Thoracic aorta (tissue), 2 donors: ENCODE results near the gene HIF3A. TPM values are rescaled to one million over a fixed set of nuclear protein-coding genes. Genes with fewer than 3 reads are reported as not detected.

Experiments
- ATAC-seq: fragments of 150-250 bp; one replicate; pipeline ENCODE4 v1.8.0; 2017; ENCODE audit warnings: low read depth; ENCODE audit not compliant: insufficient number of reproducible peaks, low FRiP score
- DNase-seq: peaks from one replicate; pipeline ENCODE4 v3.0.0-alpha.2; 2020; ENCODE audit warnings: low spot score
- H3K27ac ChIP-seq, 2 donors: fragments of 200-600 bp; sonication (generic); 1 replicate in 1 of 2; 2 replicates in 1 of 2; pipeline ENCODE4 v1.5.1; 2016; ENCODE audit warnings: mild to moderate bottlenecking in 2 of 2, moderate library complexity in 2 of 2
- H3K27me3 ChIP-seq: fragments of 200-600 bp; sonication (generic); replicated peaks from 2 replicates; pipeline ENCODE4 v1.6.0; 2016; ENCODE audit warnings: mild to moderate bottlenecking; ENCODE audit not compliant: insufficient read depth
- H3K36me3 ChIP-seq: fragments of 200-600 bp; sonication (generic); one replicate; pipeline ENCODE4 v1.5.1; 2016
- H3K4me1 ChIP-seq, 2 donors: fragments of 200-600 bp; sonication (generic); 1 replicate in 1 of 2; 2 replicates in 1 of 2; pipeline versions ENCODE4 v1.5.1 to v1.6.0; 2016; ENCODE audit warnings: low read depth in 2 of 2, mild to moderate bottlenecking in 1 of 2; ENCODE audit not compliant: control insufficient read depth in 1 of 2
- H3K4me3 ChIP-seq: fragments of 200-600 bp; sonication (generic); 2 replicates; pipeline ENCODE4 v1.5.1; 2016; ENCODE audit warnings: mild to moderate bottlenecking
- H3K9me3 ChIP-seq: fragments of 200-600 bp; sonication (generic); 2 replicates; pipeline ENCODE4 v1.5.1; 2016
- total RNA-seq, 2 donors: library from RNA; depleted of rRNA; stranded (reverse); fragments of >200 nt; gene quantifications; one replicate each; pipeline versions ENCODE4 v1.1.0 to v1.2.3, GENCODE V29; 2016
- TF ChIP-seq, protein P1 (sequence below): fragments of 200-600 bp; sonication (generic); IDR thresholded peaks from one replicate; pipeline ENCODE4 v1.5.1; 2019; ENCODE audit warnings: antibody characterized with exemption

HIF3A gene
- total RNA-seq, 2 donors from 2014 or later = 85.6 to 189 TPM

DNA sequence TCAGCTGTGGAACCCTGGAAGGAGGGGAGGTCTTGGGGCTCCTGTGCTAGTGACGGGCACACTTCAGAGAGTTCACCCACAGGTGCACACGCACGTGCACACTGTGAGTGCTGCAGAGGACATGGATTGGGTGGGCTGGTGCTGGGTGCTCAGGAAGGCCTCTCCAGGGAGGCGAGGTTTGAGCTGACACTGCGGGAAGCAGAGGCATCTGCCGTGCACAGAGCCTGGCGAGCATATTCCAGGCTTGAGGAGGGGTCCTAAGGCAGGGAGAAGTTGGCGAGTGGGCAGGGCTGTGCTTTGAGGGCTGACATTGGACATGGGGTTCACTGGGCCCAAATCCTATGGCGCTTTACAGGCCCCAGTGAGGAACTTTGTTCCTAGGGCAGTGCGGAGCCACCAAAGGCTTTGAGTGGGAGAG, 90.9 kb downstream of the HIF3A start:
- TF ChIP-seq, protein P1, sequence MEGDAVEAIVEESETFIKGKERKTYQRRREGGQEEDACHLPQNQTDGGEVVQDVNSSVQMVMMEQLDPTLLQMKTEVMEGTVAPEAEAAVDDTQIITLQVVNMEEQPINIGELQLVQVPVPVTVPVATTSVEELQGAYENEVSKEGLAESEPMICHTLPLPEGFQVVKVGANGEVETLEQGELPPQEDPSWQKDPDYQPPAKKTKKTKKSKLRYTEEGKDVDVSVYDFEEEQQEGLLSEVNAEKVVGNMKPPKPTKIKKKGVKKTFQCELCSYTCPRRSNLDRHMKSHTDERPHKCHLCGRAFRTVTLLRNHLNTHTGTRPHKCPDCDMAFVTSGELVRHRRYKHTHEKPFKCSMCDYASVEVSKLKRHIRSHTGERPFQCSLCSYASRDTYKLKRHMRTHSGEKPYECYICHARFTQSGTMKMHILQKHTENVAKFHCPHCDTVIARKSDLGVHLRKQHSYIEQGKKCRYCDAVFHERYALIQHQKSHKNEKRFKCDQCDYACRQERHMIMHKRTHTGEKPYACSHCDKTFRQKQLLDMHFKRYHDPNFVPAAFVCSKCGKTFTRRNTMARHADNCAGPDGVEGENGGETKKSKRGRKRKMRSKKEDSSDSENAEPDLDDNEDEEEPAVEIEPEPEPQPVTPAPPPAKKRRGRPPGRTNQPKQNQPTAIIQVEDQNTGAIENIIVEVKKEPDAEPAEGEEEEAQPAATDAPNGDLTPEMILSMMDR = no peak
- peaks cover 43% of the 10 kb centered on the region for H3K36me3 ChIP-seq
- peaks cover 5 to 23% of the 10 kb centered on the region in 2 donors for H3K4me1 ChIP-seq
- H3K9me3 ChIP-seq = no peaks in the 10 kb centered on the region
- ATAC-seq = no peak
- H3K27ac ChIP-seq = no peak overlapping the region
- no peaks in the 10 kb centered on the region for H3K27me3 ChIP-seq
- no peak for DNase-seq
- no peak overlapping the region for H3K4me3 ChIP-seq

DNA sequence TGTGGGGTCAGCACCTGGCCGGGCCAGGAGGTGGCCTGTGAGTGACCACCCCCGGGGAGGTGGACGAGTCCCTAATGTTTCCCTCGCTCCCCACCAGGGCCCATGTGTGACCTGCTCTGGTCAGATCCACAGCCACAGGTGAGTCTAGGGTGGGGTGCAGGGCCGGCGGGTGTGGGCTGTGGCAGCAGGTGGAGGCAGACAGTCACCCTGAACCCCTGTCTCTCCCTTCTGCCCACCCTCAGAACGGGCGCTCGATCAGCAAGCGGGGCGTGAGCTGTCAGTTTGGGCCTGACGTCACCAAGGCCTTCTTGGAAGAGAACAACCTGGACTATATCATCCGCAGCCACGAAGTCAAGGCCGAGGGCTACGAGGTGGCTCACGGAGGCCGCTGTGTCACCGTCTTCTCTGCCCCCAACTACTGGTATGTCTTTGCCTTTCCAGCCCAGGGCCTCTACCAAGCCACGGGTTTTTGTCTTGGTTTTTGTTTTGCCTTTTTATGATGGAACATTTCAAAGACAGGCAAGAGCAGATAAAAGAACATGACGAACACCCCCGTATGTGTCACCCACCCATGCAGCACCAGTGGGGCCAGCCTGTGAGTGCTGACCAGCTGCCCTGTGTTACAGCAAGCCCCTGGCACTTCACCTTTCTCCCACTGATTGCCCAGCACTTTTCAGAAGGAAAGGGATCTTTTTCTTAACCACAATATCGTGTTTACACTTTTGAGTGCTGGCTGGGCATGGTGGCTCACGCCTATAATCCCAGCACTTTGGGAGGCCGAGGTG, 91.7 kb downstream of the HIF3A start:
- DNase-seq = no peak

DNA sequence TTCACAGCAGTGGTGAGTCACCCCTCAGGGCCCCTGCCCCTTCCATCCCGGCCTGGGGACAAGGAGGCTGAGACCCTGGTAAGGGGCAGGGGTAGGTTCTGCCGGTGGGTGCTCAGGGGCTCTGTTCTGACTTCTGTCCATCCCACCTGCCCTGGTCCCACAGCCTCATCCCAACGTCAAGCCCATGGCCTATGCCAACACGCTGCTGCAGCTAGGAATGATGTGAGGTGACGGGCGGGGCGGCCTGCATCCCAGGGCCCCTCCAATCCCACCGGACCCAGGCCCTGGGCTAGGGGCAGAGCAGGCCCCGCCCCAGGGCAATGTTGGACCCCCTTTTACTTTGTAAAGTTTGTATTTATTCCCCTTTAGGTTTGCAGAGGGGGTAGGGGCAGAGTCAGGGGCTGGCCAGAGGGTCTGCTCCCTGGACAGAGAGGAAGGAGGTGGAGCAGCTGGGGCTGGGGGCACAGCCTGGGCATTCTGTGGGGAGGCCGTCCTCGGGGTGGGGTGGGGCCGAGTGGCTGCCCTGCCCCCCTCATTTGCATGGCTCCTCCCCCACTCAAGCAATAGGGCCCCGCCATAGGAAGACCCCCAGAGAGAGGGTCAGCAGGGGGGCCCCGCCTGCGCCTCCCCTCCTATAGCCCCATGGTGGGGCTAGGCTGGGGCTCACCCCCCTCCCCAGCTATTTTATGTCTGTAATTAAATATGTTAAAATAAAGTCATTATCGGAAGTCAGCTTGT, 93.4 kb downstream of the HIF3A start:
- Histone ChIP-seq H3K27ac (peak overlapping the region in 1 of 2 donors; percentile 59), H3K9me3 (no peaks in the 10 kb centered on the region), H3K27me3 (no peaks in the 10 kb centered on the region), H3K4me3 (no peak overlapping the region), H3K36me3 (peaks cover 29% of the 10 kb centered on the region), H3K4me1 (peaks cover 5 to 45% of the 10 kb centered on the region in 2 donors)
- TF ChIP-seq, protein P1 = no peak
- ATAC-seq = no peak
- DNase-seq = no peak

More for the DNA sequence above, 91.7 kb downstream of the HIF3A start:
- H3K36me3 ChIP-seq = peaks cover 41% of the 10 kb centered on the region
- H3K27ac ChIP-seq = no peak overlapping the region
- H3K4me1 ChIP-seq = peaks cover 5 to 31% of the 10 kb centered on the region in 2 donors
- TF ChIP-seq, protein P1 = no peak
- ATAC-seq = no peak
- H3K9me3 ChIP-seq = no peaks in the 10 kb centered on the region
- H3K27me3 ChIP-seq = no peaks in the 10 kb centered on the region
- no peak overlapping the region for H3K4me3 ChIP-seq

DNA sequence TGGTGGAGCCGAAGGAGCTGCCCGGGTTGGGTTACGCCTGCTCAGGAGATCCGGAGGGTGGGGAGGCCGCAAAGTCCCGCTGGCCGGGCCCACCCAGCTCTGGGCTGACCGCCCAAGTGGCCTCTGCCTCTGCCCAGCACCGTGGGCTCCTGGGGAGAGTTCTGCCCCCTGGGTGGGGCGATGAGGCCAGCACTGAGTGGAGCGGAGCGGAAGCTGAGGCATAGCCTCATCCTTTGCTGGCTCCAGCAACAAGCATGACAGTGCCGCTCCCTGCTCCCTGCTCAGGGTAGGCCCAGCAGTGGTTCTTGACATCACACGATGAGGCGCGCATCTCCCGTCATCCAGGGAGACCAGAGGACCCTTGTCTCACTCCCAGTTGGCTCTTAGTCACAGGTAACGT, 94.0 kb downstream of the HIF3A start:
- no peaks in the 10 kb centered on the region for H3K27me3 ChIP-seq
- no peak overlapping the region for H3K4me3 ChIP-seq
- no peaks in the 10 kb centered on the region for H3K9me3 ChIP-seq
- peaks cover 28% of the 10 kb centered on the region for H3K36me3 ChIP-seq
- DNase-seq = no peak
- H3K27ac ChIP-seq = peak overlapping the region in 1 of 2 donors; percentile 59
- ATAC-seq = no peak
- H3K4me1 ChIP-seq = peaks cover 5 to 46% of the 10 kb centered on the region in 2 donors
- TF ChIP-seq, protein P1 = no peak
